ENCODE results near the gene AKAP8.
"Not testable (repeated sequence)": the region's sequence is repeated elsewhere in the genome, so short reads cannot be mapped to it uniquely, and the experiment has no call there.

Gene AKAP8

GRCh38 chr19:15418579-15419412, 39.2 kb upstream of the AKAP8 start, which contains the start of gene AKAP8L:
TSS of gene AKAP8L (minus strand) at chr19:15418988. CDS start at chr19:15418923, 65 bp downstream.
- H3K4me3 Mint-ChIP-seq, result peak within 1 kb of the TSS; percentile 95
- peak within 1 kb of the TSS; percentile 96 for H3K27ac Mint-ChIP-seq
- H3K27me3 Mint-ChIP-seq, result no peaks in the 10 kb centered on the region
- peaks cover 48% of the 10 kb centered on the region for H3K4me1 Mint-ChIP-seq (ENCODE audit: low read depth)
- H3K9me3 Mint-ChIP-seq, result no peaks in the 10 kb centered on the region
- H3K36me3 Mint-ChIP-seq (ENCODE audit: low read depth), result peaks cover 40% of the 10 kb centered on the region

- peak overlapping the region; percentile 96 for H3K27ac Mint-ChIP-seq
- peaks cover 37% of the 10 kb centered on the region for H3K36me3 Mint-ChIP-seq (ENCODE audit: low read depth)
- H3K9me3 Mint-ChIP-seq, result no peaks in the 10 kb centered on the region
- H3K4me1 Mint-ChIP-seq (ENCODE audit: low read depth), result peaks cover 52% of the 10 kb centered on the region
- peak overlapping the region; percentile 95 for H3K4me3 Mint-ChIP-seq
- no peaks in the 10 kb centered on the region for H3K27me3 Mint-ChIP-seq
Measured at GRCh38 chr19:15418231-15418578, 38.6 kb upstream of the AKAP8 start.

- peaks cover 56% of the 10 kb centered on the region for H3K4me1 Mint-ChIP-seq (ENCODE audit: low read depth)
- H3K4me3 Mint-ChIP-seq, result peak overlapping the region; percentile 95
- peaks cover 31% of the 10 kb centered on the region for H3K36me3 Mint-ChIP-seq (ENCODE audit: low read depth)
- no peaks in the 10 kb centered on the region for H3K9me3 Mint-ChIP-seq
- no peaks in the 10 kb centered on the region for H3K27me3 Mint-ChIP-seq
- peak overlapping the region; percentile 96 for H3K27ac Mint-ChIP-seq
Measured at GRCh38 chr19:15417699-15418098, 38.1 kb upstream of the AKAP8 start.

- Mint-ChIP-seq H3K9me3 (no peaks in the 10 kb centered on the region), H3K36me3 (ENCODE audit: low read depth) (peaks cover 32% of the 10 kb centered on the region), H3K4me3 (no peak overlapping the region), H3K27me3 (no peaks in the 10 kb centered on the region), H3K27ac (no peak overlapping the region), H3K4me1 (ENCODE audit: low read depth) (peaks cover 52% of the 10 kb centered on the region)
Measured at GRCh38 chr19:15412832-15413231, 33.2 kb upstream of the AKAP8 start.

GRCh38 chr19:15411351-15411750, 31.8 kb upstream of the AKAP8 start:
- not testable (repeated sequence) for H3K27me3 Mint-ChIP-seq, H3K9me3 Mint-ChIP-seq, H3K27ac Mint-ChIP-seq, H3K4me3 Mint-ChIP-seq
- H3K36me3 Mint-ChIP-seq (ENCODE audit: low read depth), result peaks cover 33% of the 10 kb centered on the region
- peaks cover 49% of the 10 kb centered on the region for H3K4me1 Mint-ChIP-seq (ENCODE audit: low read depth)

GRCh38 chr19:15404780-15405211, 25.2 kb upstream of the AKAP8 start:
- Mint-ChIP-seq H3K27me3 (no peaks in the 10 kb centered on the region), H3K9me3 (no peaks in the 10 kb centered on the region), H3K27ac (peak overlapping the region; percentile 46), H3K4me3 (no peak overlapping the region), H3K4me1 (ENCODE audit: low read depth) (peaks cover 35% of the 10 kb centered on the region), H3K36me3 (ENCODE audit: low read depth) (peaks cover 30% of the 10 kb centered on the region)

- Mint-ChIP-seq H3K27me3 (no peaks in the 10 kb centered on the region), H3K4me3 (no peak overlapping the region), H3K36me3 (ENCODE audit: low read depth) (peaks cover 24% of the 10 kb centered on the region), H3K4me1 (ENCODE audit: low read depth) (peaks cover 35% of the 10 kb centered on the region), H3K9me3 (no peaks in the 10 kb centered on the region), H3K27ac (peak overlapping the region; percentile 46)
Measured at GRCh38 chr19:15404097-15404779, 24.7 kb upstream of the AKAP8 start.

GRCh38 chr19:15403151-15403531, 23.6 kb upstream of the AKAP8 start:
- H3K27ac Mint-ChIP-seq, result no peak overlapping the region
- no peaks in the 10 kb centered on the region for H3K27me3 Mint-ChIP-seq
- no peak overlapping the region for H3K4me3 Mint-ChIP-seq
- peaks cover 35% of the 10 kb centered on the region for H3K4me1 Mint-ChIP-seq (ENCODE audit: low read depth)
- H3K9me3 Mint-ChIP-seq, result no peaks in the 10 kb centered on the region
- H3K36me3 Mint-ChIP-seq (ENCODE audit: low read depth), result peaks cover 18% of the 10 kb centered on the region

- Mint-ChIP-seq H3K27me3 (no peaks in the 10 kb centered on the region), H3K4me3 (no peak overlapping the region), H3K4me1 (ENCODE audit: low read depth) (peaks cover 29% of the 10 kb centered on the region), H3K36me3 (ENCODE audit: low read depth) (peaks cover 16% of the 10 kb centered on the region), H3K9me3 (no peaks in the 10 kb centered on the region), H3K27ac (peak overlapping the region; percentile 16)
Measured at GRCh38 chr19:15402411-15403150, 23.0 kb upstream of the AKAP8 start.

- H3K36me3 Mint-ChIP-seq (ENCODE audit: low read depth), result peaks cover 25% of the 10 kb centered on the region
- H3K9me3 Mint-ChIP-seq, result no peaks in the 10 kb centered on the region
- no peaks in the 10 kb centered on the region for H3K27me3 Mint-ChIP-seq
- H3K4me1 Mint-ChIP-seq (ENCODE audit: low read depth), result peaks cover 20% of the 10 kb centered on the region
- H3K4me3 Mint-ChIP-seq, result no peak overlapping the region
- no peak overlapping the region for H3K27ac Mint-ChIP-seq
Measured at GRCh38 chr19:15401397-15401710, 21.8 kb upstream of the AKAP8 start.

- H3K4me1 Mint-ChIP-seq (ENCODE audit: low read depth), result peaks cover 19% of the 10 kb centered on the region
- no peaks in the 10 kb centered on the region for H3K27me3 Mint-ChIP-seq
- H3K4me3 Mint-ChIP-seq, result no peak overlapping the region
- H3K9me3 Mint-ChIP-seq, result no peaks in the 10 kb centered on the region
- H3K36me3 Mint-ChIP-seq (ENCODE audit: low read depth), result peaks cover 27% of the 10 kb centered on the region
- H3K27ac Mint-ChIP-seq, result no peak overlapping the region
Measured at GRCh38 chr19:15400521-15401396, 21.2 kb upstream of the AKAP8 start.

GRCh38 chr19:15399635-15400034, 20.0 kb upstream of the AKAP8 start:
- Mint-ChIP-seq H3K9me3 (no peaks in the 10 kb centered on the region), H3K27me3 (no peaks in the 10 kb centered on the region), H3K4me3 (no peak overlapping the region), H3K36me3 (ENCODE audit: low read depth) (peaks cover 27% of the 10 kb centered on the region), H3K27ac (no peak overlapping the region), H3K4me1 (ENCODE audit: low read depth) (peaks cover 12% of the 10 kb centered on the region)

- H3K36me3 Mint-ChIP-seq (ENCODE audit: low read depth), result peaks cover 29% of the 10 kb centered on the region
- H3K27ac Mint-ChIP-seq, result no peak overlapping the region
- no peaks in the 10 kb centered on the region for H3K9me3 Mint-ChIP-seq
- H3K27me3 Mint-ChIP-seq, result no peaks in the 10 kb centered on the region
- H3K4me1 Mint-ChIP-seq (ENCODE audit: low read depth), result peaks cover 7% of the 10 kb centered on the region
- H3K4me3 Mint-ChIP-seq, result no peak overlapping the region
Measured at GRCh38 chr19:15399234-15399515, 19.6 kb upstream of the AKAP8 start.

- H3K4me3 Mint-ChIP-seq, result no peak overlapping the region
- no peaks in the 10 kb centered on the region for H3K27me3 Mint-ChIP-seq
- H3K9me3 Mint-ChIP-seq, result no peaks in the 10 kb centered on the region
- no peak overlapping the region for H3K27ac Mint-ChIP-seq
- peaks cover 34% of the 10 kb centered on the region for H3K36me3 Mint-ChIP-seq (ENCODE audit: low read depth)
- H3K4me1 Mint-ChIP-seq (ENCODE audit: low read depth), result peaks cover 9% of the 10 kb centered on the region
Measured at GRCh38 chr19:15398501-15399233, 19.1 kb upstream of the AKAP8 start.
